T-cell (primary cell): Measurements from ENCODE around the gene MKKS. TPM values are rescaled to one million over a fixed set of nuclear protein-coding genes. Genes with fewer than 3 reads are reported as not detected.

ENCODE experiments used
- ATAC-seq, 4 experiments: fragments of 200-7000 bp in 3 of 4; fragments of 150-1000 bp in 1 of 4; cut with Tn5 transposase; replicated peaks in 1 of 4; 1 replicate in 3 of 4; 2 replicates in 1 of 4; pipeline ENCODE4 v1.10.0; 2021; ENCODE audit warnings: moderate library complexity in 3 of 4, mild to moderate bottlenecking in 2 of 4, moderate number of reproducible peaks in 1 of 4
- CTCF ChIA-PET, 2 donors: fragments of 300-600 bp; sonication (Branson Sonifier 250); formaldehyde crosslinking; loops; one replicate each; lab custom pipeline; 2022; ENCODE audit warnings: antibody characterized with exemption in 2 of 2; lab: Charles Lee
- POLR2A ChIA-PET, 2 donors: fragments of 300-600 bp; sonication (Branson Sonifier 250); formaldehyde crosslinking; loops; one replicate each; lab custom pipeline; 2022; ENCODE audit warnings: antibody characterized with exemption in 2 of 2; lab: Charles Lee
- DNase-seq, 35 experiments: peaks; one replicate each; pipeline versions ENCODE4 v3.0.0 to v3.0.0-alpha.2; 2013 to 2023
- H3K27ac ChIP-seq: one replicate; pipeline ENCODE4 v1.5.1; 2013; ENCODE audit warnings: low read length
- H3K27me3 ChIP-seq, 2 experiments: replicated peaks in 1 of 2; 1 replicate in 1 of 2; 2 replicates in 1 of 2; pipeline versions ENCODE4 v1.6.1 to v1.7.0; 2013; ENCODE audit warnings: low read length in 1 of 2, mixed read lengths in 1 of 2; ENCODE audit not compliant: control insufficient read depth in 2 of 2, insufficient read depth in 2 of 2; ENCODE audit errors: extremely low read depth in 1 of 2
- H3K36me3 ChIP-seq, 2 donors: 1 replicate in 1 of 2; 2 replicates in 1 of 2; pipeline versions ENCODE4 v1.6.1 to v1.7.0; 2013; ENCODE audit warnings: low read length in 1 of 2; ENCODE audit not compliant: control insufficient read depth in 2 of 2, insufficient read depth in 1 of 2; ENCODE audit errors: extremely low read depth in 1 of 2
- H3K4me1 ChIP-seq, 2 experiments: 1 replicate in 1 of 2; 2 replicates in 1 of 2; pipeline versions ENCODE4 v1.6.1 to v1.7.0; 2013; ENCODE audit warnings: low read length in 2 of 2, mixed read lengths in 1 of 2; ENCODE audit not compliant: insufficient read depth in 2 of 2, control insufficient read depth in 1 of 2; ENCODE audit errors: extremely low read depth in 1 of 2
- H3K4me3 ChIP-seq, 2 donors: 1 replicate in 1 of 2; 2 replicates in 1 of 2; pipeline versions ENCODE4 v1.5.1 to v1.7.0; 2013; ENCODE audit warnings: mild to moderate bottlenecking in 2 of 2, low read length in 1 of 2, moderate library complexity in 1 of 2; ENCODE audit not compliant: control insufficient read depth in 1 of 2; ENCODE audit errors: extremely low read depth in 1 of 2
- H3K9me3 ChIP-seq: 2 replicates; pipeline ENCODE4 v1.7.0; 2013
- H3K27ac Mint-ChIP-seq, 2 donors: one replicate each; pipeline ENCODE4 v1.8.0; 2020 to 2021; ENCODE audit warnings: mild to moderate bottlenecking in 2 of 2, mixed read lengths in 2 of 2
- H3K27me3 Mint-ChIP-seq, 2 donors: one replicate each; pipeline ENCODE4 v1.8.0; 2021 to 2022; ENCODE audit warnings: mixed read lengths in 2 of 2
- H3K36me3 Mint-ChIP-seq: one replicate; pipeline ENCODE4 v1.8.0; 2021; ENCODE audit warnings: mixed read lengths
- H3K4me1 Mint-ChIP-seq, 3 donors: one replicate each; pipeline ENCODE4 v1.8.0; 2020 to 2022; ENCODE audit warnings: mixed read lengths in 3 of 3, mild to moderate bottlenecking in 1 of 3
- H3K4me3 Mint-ChIP-seq, 3 donors: one replicate each; pipeline ENCODE4 v1.8.0; 2020 to 2022; ENCODE audit warnings: mild to moderate bottlenecking in 3 of 3, mixed read lengths in 3 of 3, moderate library complexity in 3 of 3
- H3K9me3 Mint-ChIP-seq, 3 donors: one replicate each; pipeline ENCODE4 v1.8.0; 2020 to 2022; ENCODE audit warnings: mixed read lengths in 3 of 3
- WGBS: methylation state at CpG from one replicate; pipeline ENCODE4 v1.1.5; 2013; ENCODE audit warnings: missing lambda C conversion rate; ENCODE audit not compliant: insufficient coverage; 5-methylcytosine and 5-hydroxymethylcytosine counted together
- total RNA-seq, 35 experiments: library from RNA in 6 of 35; stranded (reverse) in 6 of 35; fragments of 120-200 nt in 1 of 35; gene quantifications; one replicate each; pipeline versions ENCODE4 v1.2.1 to v1.2.4 and lab custom pipeline; 2013 to 2026

The MKKS gene
- total RNA-seq, 5 donors from 2014 or later (not counting 1 experiment from before 2014, with no cell fraction given), result 5.1 to 13.5 (median 11.9) TPM

GRCh38 chr20:10468340-10468845, 34.4 kb upstream of the MKKS start:
- H3K4me1 ChIP-seq, result no peaks in the 10 kb centered on the region
- no peak overlapping the region for H3K4me3 ChIP-seq
- peaks cover 0 to 17% (median 6%) of the 10 kb centered on the region in 3 donors for H3K4me1 Mint-ChIP-seq
- peaks cover 19% of the 10 kb centered on the region for H3K36me3 Mint-ChIP-seq
- peaks cover 0 to 2% of the 10 kb centered on the region in 2 donors for H3K36me3 ChIP-seq
- ChIA-PET POLR2A (no interaction called here), CTCF (interaction anchor here (0.5 to 0.6 kb wide), 2 partner anchors 64 to 728 kb away, joined by 3 to 5 read pairs; no protein-coding TSS in a partner anchor)
- H3K4me3 Mint-ChIP-seq, result no peak overlapping the region
- no peaks in the 10 kb centered on the region for H3K27me3 Mint-ChIP-seq
- ATAC-seq (no peak), DNase-seq (no peak)
- H3K27me3 ChIP-seq, result no peaks in the 10 kb centered on the region
- no peak overlapping the region for H3K27ac ChIP-seq
- no peaks in the 10 kb centered on the region for H3K9me3 Mint-ChIP-seq
- no peak overlapping the region for H3K27ac Mint-ChIP-seq
- H3K9me3 ChIP-seq, result no peaks in the 10 kb centered on the region
- 61% methylated on average over 2 of the region's 2 CpGs for WGBS

- no peak overlapping the region for H3K27ac ChIP-seq
- Mint-ChIP-seq H3K27me3 (no peaks in the 10 kb centered on the region), H3K9me3 (no peaks in the 10 kb centered on the region), H3K4me1 (peaks cover 0 to 14% (median 6%) of the 10 kb centered on the region in 3 donors), H3K36me3 (peaks cover 24% of the 10 kb centered on the region), H3K27ac (peak overlapping the region in 1 of 2 donors; percentile 11), H3K4me3 (no peak overlapping the region)
- no peaks in the 10 kb centered on the region for H3K4me1 ChIP-seq
- DNase-seq (no peak), ATAC-seq (no peak)
- peaks cover 0 to 2% of the 10 kb centered on the region in 2 donors for H3K36me3 ChIP-seq
- POLR2A ChIA-PET, result no interaction called here
- WGBS, result 43% methylated on average over 2 of the region's 3 CpGs
- no peaks in the 10 kb centered on the region for H3K9me3 ChIP-seq
- H3K4me3 ChIP-seq, result no peak overlapping the region
- CTCF ChIA-PET, result interaction anchor here in 1 of 2 donors (0.6 kb wide), 1 partner anchor 65 kb away, joined by 5 read pairs; no protein-coding TSS in a partner anchor
- H3K27me3 ChIP-seq, result no peaks in the 10 kb centered on the region
These were observed 33.8 kb upstream of the MKKS start for GRCh38 chr20:10467681-10468339.

- ChIA-PET POLR2A (no interaction called here), CTCF (interaction anchor here in 1 of 2 donors (0.8 kb wide), 1 partner anchor 12 kb away, joined by 4 read pairs; no protein-coding TSS in a partner anchor)
- no peak for DNase-seq
- no peaks in the 10 kb centered on the region for H3K27me3 ChIP-seq
- Mint-ChIP-seq H3K4me3 (no peak overlapping the region), H3K27ac (no peak overlapping the region), H3K4me1 (peaks cover 0 to 21% (median 8%) of the 10 kb centered on the region in 3 donors), H3K9me3 (no peaks in the 10 kb centered on the region), H3K27me3 (no peaks in the 10 kb centered on the region), H3K36me3 (peaks cover 31% of the 10 kb centered on the region)
- no CpG with 5 or more reads among the region's 3 CpGs for WGBS
- ATAC-seq, result no peak
- no peak overlapping the region for H3K27ac ChIP-seq
- no peaks in the 10 kb centered on the region for H3K9me3 ChIP-seq
- peaks cover 0 to 2% of the 10 kb centered on the region in 2 donors for H3K36me3 ChIP-seq
- no peak overlapping the region for H3K4me3 ChIP-seq
- no peaks in the 10 kb centered on the region for H3K4me1 ChIP-seq
These were observed 32.8 kb upstream of the MKKS start for GRCh38 chr20:10466855-10467254.

GRCh38 chr20:10466325-10466724, 32.3 kb upstream of the MKKS start:
- Histone ChIP-seq H3K4me3 (no peak overlapping the region), H3K27ac (no peak overlapping the region), H3K27me3 (no peaks in the 10 kb centered on the region), H3K4me1 (no peaks in the 10 kb centered on the region), H3K36me3 (no peaks in the 10 kb centered on the region), H3K9me3 (no peaks in the 10 kb centered on the region)
- ATAC-seq (no peak), DNase-seq (no peak)
- Mint-ChIP-seq H3K9me3 (no peaks in the 10 kb centered on the region), H3K4me1 (peaks cover 3 to 24% (median 11%) of the 10 kb centered on the region in 3 donors), H3K27ac (no peak overlapping the region), H3K27me3 (no peaks in the 10 kb centered on the region), H3K4me3 (no peak overlapping the region), H3K36me3 (peaks cover 27% of the 10 kb centered on the region)
- ChIA-PET POLR2A (no interaction called here), CTCF (interaction anchor here in 1 of 2 donors (0.8 kb wide), 1 partner anchor 12 kb away, joined by 4 read pairs; no protein-coding TSS in a partner anchor)
- WGBS, result 100% methylated on average over 3 of the region's 4 CpGs

- Mint-ChIP-seq H3K4me1 (peaks cover 3 to 33% (median 12%) of the 10 kb centered on the region in 3 donors), H3K27me3 (no peaks in the 10 kb centered on the region), H3K27ac (no peak overlapping the region), H3K9me3 (peaks cover 0 to 3% (median 2%) of the 10 kb centered on the region in 3 donors), H3K36me3 (peaks cover 29% of the 10 kb centered on the region), H3K4me3 (no peak overlapping the region)
- ATAC-seq, result no peak
- POLR2A ChIA-PET, result no interaction called here
- no peak for DNase-seq
- Histone ChIP-seq H3K9me3 (no peaks in the 10 kb centered on the region), H3K4me3 (no peak overlapping the region), H3K27me3 (no peaks in the 10 kb centered on the region), H3K27ac (no peak overlapping the region), H3K4me1 (no peaks in the 10 kb centered on the region), H3K36me3 (no peaks in the 10 kb centered on the region)
- CTCF ChIA-PET, result no interaction called here
- WGBS, result no CpG with 5 or more reads among the region's 3 CpGs
These were observed 31.1 kb upstream of the MKKS start for GRCh38 chr20:10465135-10465534.

GRCh38 chr20:10463622-10464021, 29.6 kb upstream of the MKKS start:
- WGBS, result 100% methylated on average over 1 of the region's 2 CpGs
- Mint-ChIP-seq H3K4me1 (peaks cover 3 to 31% (median 9%) of the 10 kb centered on the region in 3 donors), H3K4me3 (no peak overlapping the region), H3K27ac (no peak overlapping the region), H3K9me3 (peaks cover 0 to 3% (median 2%) of the 10 kb centered on the region in 3 donors), H3K36me3 (peaks cover 40% of the 10 kb centered on the region), H3K27me3 (no peaks in the 10 kb centered on the region)
- POLR2A ChIA-PET, result no interaction called here
- H3K9me3 ChIP-seq, result no peaks in the 10 kb centered on the region
- no peaks in the 10 kb centered on the region for H3K27me3 ChIP-seq
- CTCF ChIA-PET, result no interaction called here
- H3K4me1 ChIP-seq, result no peaks in the 10 kb centered on the region
- ATAC-seq (no peak), DNase-seq (no peak)
- H3K36me3 ChIP-seq, result no peaks in the 10 kb centered on the region
- no peak overlapping the region for H3K27ac ChIP-seq
- no peak overlapping the region for H3K4me3 ChIP-seq
